LNCAP (cell line): ENCODE data around the gene RERE.

Experiments
- TF ChIP-seq, protein P1 (sequence below): fragments of 450-650 bp; IDR thresholded peaks from 2 replicates; pipeline ENCODE4 v1.5.1; 2017; ENCODE audit warnings: mild to moderate bottlenecking

Gene RERE

GRCh38 chr1:8342325-8342724, 475.1 kb downstream of the RERE start:
- TF ChIP-seq, protein P1, sequence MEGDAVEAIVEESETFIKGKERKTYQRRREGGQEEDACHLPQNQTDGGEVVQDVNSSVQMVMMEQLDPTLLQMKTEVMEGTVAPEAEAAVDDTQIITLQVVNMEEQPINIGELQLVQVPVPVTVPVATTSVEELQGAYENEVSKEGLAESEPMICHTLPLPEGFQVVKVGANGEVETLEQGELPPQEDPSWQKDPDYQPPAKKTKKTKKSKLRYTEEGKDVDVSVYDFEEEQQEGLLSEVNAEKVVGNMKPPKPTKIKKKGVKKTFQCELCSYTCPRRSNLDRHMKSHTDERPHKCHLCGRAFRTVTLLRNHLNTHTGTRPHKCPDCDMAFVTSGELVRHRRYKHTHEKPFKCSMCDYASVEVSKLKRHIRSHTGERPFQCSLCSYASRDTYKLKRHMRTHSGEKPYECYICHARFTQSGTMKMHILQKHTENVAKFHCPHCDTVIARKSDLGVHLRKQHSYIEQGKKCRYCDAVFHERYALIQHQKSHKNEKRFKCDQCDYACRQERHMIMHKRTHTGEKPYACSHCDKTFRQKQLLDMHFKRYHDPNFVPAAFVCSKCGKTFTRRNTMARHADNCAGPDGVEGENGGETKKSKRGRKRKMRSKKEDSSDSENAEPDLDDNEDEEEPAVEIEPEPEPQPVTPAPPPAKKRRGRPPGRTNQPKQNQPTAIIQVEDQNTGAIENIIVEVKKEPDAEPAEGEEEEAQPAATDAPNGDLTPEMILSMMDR, result no peak

- TF ChIP-seq, protein P1, result no peak
Measured at GRCh38 chr1:8340448-8340847, 477.0 kb downstream of the RERE start.

DNA sequence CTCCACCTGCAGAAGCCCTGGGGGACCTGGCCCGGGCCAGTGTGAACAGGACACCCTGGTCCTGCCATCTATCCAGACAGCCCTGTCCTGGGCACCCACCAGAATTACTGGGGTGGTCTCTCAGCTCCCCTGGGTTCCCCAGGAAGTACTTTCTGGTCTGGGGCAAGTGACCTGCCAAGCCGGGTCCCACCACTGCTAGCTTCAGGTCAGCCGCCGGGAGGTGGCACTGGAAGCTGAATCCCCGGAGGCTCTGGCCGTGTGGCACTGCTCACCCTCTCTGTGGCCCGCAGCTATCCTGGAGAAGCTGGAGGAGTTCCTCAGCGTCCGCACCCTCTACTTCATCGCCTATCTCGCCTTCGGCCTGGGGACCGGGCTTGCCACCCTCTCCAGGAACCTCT, 478.2 kb downstream of the RERE start:
- TF ChIP-seq, protein P1, result no peak

DNA sequence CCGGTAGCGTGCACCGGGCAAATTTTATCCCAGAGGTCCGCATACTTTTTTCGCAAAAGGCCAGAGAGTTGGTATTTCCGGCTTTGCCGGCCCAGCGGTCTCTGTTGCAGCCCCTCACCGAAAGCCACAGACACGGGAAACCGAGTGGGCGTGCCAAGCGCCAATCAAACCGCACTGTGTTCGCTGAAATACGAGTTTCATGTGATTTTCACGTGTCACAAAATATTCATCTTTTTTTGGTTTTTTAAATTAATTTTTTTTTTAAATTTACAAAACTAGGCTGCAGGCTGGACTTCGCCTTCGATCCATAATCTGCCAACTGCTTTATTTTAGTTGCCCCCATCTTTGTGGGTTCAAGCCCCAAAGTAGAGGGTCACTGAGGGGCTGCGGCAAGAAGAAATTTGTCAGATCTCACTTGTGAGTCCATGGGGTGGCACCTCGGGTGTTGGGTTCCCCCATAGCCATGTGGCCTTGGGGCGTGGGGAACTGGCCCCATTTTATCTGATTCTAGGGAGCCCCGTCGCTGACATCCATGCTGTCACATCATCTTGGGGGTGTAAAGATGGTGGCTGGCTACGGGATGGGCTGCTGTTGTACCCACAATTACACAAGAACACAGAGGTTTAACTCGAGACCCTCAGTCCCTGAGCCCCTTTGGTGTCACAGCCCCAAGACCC, 478.8 kb downstream of the RERE start:
- TF ChIP-seq, protein P1, result no peak

DNA sequence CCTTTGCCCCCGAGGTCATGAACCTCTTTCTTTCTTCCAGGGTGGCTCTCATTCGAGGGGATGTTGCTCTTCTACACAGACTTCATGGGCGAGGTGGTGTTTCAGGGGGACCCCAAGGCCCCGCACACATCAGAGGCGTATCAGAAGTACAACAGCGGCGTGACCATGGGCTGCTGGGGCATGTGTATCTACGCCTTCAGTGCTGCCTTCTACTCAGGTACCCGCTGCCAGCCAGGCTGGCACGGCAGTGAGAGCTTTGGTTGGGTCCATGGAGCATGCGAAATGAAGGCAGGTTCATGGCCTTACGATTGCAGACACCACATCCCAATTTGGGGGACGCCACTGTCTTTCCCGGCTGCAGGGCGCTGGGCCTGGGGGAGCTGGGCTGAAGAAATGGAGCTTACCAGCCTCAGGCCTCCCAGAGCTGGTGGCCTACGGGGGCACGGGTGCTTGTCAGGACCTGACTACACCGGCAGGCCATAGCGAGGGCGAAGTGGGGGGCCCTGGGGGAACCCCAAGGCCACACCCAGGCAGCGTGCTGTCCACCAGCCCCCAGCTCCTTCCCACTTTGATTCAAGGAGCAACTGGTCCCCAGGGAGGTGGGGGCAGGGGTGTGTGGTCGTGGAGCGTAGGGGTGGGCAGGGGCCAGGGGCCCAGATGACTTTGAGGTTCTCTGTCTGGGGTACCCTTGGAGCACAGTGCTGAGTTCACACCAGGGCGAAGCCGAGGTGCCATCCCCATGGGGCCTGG, 479.5 kb downstream of the RERE start:
- TF ChIP-seq, protein P1, result no peak

DNA sequence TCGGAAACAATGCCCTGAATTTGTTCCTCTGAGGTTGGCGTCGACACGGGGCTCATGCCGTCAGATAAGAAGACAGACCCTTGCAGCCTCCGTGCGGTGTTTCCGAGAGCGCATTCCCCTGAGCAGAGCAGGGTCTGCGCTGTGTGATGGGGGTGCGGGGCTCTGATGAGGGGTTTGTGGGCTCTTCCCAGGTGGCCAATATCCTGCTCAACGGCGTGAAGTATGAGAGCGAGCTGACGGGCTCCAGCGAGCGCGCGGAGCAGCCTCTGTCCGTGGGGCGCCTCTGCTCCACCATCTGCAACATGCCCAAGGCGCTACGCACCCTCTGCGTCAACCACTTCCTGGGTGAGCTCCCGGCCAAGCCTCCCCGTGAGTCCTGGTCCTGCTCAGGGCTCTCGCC, 482.2 kb downstream of the RERE start:
- TF ChIP-seq, protein P1, result no peak

DNA sequence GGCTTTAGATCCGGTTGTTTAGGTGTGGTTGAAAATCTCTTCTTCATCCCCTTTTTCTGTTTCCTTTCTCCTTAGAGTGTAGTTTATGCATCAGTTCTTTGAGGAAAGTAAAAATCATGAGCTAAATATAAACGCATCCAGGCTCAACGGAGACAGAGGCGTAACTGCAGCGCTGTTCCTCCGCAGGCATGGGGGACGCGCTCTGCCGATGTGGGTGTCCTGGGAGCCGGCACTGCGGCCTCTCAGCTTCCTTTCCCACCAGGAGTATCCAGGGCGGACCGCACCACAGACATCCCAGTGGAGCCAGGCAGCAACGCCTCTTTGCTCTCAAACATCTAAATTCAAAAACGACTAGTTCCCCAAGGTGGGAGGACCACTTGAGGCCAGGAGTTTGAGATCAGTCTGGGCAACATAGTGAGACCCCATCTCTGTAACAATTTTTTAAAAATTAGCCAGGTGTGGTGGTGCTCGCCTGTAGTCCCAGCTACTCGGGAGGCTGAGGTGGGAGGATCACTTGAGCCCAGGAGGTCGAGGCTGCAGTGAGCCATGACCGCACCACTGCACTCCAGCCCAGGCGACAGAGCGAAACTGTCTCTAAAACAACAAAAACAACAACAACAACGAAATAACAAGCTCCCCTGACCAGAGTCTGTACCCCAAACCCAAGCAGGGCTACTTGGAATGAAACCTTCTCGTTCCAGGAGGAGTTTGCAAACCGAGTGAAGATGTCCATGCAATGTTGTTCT, 483.2 kb downstream of the RERE start:
- TF ChIP-seq, protein P1, result no peak
